SW480 (cell line): ENCODE measurements around the gene LY9.

ENCODE experiments used
- DNase-seq: peaks from one replicate; pipeline ENCODE4 v3.0.0-alpha.2; 2016; ENCODE audit warnings: low spot score

Gene LY9

DNA sequence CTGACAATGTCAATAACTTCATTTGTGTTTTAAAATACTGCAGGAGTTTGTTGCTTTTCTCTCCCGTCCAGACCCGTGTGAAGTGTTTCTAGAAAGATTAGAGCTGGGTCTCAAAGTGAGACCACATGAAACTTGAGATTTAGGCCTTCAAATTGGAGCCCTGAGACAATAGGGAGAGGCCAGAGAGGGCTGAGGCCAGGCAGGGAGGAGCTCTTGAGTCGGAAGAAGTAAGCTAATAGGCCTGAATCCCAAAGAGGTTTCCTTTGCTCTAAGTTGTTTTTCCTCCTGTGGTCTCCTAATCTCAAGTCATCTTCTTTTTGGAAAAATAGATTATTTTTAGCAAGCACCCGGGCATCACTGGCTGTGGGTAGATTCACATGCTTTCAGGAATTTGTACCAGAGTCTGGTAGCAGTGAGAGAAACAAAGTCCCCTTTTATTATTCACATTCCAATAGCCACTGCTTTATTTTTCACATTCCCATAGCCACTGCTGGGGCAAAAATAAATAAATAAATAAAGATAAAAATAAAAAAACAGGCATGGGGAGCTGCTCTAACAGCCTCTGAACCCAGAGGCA, 41.1 kb downstream of the LY9 start:
- no peak for DNase-seq

DNA sequence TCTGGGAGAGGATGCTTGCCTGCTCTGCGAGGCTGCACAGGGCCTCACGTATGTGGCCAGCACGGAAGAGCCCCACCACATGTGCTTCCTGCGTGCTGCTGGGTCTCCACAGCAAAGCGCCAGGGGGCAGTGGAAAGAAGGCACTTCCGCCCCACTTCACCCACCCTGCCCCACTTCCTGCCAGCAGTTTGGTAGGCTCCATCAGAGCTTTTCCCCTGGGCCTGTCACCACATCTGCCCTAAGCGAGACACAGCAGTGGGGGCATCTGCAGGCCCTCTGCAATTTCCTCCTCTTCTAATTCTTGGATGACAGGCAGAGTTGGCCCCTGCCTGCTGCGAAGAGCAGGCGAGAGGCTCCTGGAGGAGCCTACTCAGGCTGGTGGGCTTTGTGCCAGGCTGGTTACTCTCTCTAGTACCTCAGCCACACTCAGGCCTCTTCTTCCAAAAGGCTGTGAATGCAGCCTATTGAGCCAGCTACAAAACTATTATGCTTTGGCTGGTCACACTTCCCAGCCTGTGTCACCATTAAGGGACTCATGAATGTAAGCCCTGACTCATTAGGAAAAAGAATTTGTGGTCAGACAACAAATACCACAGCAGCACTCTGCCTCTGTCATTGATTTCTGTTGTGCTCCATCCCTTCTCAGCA, 41.7 kb downstream of the LY9 start:
- DNase-seq = peak; percentile 78

DNA sequence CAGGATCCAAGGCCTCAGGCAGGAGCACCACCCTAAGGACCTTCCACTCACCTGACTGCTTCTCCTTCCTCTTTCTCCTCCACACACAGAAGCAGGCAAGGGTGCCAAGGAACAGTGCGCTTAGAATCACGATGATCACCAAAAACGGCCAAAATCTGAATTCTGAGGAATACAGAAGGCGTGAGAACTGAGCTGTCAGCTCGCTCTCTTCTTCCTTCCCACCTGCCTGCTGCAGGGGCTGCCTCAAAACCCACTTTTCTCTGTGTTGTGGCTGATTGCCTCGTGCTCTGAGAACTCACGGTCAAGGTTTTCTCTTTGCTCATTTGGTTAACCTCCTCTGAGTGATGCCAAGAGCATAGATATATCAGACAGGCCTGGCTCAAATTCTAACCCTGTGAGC, 42.9 kb downstream of the LY9 start:
- no peak for DNase-seq

DNA sequence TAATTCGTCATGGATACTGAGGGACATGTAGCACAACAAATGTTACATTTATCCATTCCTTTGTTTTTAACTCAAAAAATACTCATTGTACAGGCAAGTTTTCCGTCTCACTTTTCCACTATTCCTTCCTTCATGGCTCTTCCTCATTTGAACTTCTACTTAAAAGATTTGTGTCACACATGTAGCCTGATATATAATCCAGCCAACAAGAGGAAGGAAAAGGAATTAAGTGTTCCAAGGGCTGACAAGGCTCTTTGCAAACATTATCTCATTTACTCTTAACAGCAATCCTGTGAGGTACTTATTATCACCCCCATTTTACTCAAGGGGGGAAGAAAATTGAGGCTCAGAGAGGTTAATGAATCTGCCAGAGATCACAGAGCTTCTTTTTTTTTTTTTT, 43.8 kb downstream of the LY9 start:
- DNase-seq = no peak

DNA sequence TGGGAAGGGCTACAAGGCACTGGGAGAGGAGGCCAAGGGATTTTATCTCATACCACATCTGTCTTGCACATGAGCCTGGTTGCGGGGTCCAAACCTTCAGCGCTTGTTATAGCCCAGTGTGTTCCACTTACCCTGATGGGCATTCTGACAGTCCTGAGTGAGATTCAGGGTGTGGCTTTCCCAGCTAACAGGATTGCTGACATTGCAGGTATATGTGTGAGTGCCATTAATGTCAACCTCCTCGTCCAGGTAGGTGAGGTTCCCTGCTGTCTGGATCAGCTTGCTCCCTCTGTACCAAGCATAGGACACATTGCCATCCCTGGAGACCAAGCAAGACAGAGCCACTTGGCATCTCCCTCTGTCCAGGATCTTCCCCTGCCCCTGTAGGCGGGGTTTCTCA, 45.1 kb downstream of the LY9 start:
- no peak for DNase-seq

DNA sequence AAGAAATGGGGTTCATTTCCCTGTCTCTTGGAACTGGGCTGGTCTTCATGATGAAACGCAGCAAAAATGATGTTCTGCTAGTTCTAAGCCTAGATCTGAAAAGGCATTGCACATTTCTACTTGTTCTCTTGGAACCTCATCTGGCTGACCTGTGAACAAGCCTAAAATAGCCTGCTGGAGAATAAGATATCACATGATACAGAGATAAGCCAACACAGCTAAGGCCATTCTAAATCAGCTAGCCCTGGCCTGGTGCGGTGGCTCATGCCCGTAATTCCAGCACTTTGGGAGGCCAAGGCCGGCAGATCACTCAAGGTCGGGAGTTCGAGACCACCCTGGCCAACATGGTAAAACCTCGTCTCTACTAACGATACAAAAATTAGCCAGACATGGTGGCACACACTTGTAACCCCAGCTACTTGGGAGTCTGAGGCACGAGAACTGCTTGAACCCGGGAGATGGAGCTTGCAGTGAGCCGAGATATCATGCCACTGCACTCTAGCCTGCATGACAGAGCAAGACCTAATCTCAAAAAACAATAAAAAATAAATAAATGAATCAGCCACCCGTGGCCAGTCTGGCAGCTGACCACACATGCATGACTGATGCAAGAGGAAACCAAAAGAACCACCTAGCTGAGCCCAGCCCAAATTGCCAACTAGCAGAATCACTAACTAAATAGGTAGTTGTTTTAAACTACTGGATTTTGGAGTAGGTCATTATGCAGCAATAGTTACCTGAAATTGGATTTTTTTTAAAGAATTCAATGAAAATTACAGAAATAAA, 48.7 kb downstream of the LY9 start:
- no peak for DNase-seq

DNA sequence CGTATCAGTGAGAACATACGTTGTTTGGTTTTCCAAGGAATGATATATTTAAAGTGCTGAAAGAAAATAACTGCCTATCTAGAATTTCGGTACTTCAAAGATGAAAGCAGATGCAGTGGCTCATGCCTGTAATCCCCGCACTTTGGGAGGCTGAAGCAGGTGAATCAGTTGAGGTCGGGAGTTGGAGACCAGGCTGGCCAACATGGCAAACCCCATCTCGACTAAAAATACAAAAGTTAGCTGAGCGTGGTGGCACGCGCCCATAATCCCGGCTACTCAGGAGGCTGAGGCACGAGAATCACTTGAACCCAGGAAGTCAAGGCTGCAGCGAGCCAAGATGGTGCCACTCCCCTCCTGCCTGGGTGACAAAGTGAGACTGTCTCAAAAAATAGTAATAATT, 50.3 kb downstream of the LY9 start:
- DNase-seq = no peak

DNA sequence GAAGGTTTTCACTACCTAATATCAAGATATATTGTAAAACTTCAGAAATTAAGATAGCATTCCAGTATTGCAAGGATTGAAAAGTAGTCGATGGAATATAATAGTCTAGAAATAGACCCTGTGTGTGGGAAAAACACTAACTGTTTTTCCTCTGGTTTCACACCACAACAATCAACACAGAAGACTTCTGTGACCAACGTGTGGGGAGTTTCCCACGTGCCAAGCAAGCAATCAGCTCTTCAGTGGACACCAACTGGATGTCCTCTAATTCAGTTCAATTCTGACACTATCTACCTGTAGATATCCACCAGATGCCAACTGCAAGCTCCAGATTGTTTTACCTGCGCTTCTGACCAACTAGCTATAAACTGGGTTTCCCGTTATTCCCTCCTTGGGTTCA, 54.6 kb downstream of the LY9 start:
- no peak for DNase-seq

DNA sequence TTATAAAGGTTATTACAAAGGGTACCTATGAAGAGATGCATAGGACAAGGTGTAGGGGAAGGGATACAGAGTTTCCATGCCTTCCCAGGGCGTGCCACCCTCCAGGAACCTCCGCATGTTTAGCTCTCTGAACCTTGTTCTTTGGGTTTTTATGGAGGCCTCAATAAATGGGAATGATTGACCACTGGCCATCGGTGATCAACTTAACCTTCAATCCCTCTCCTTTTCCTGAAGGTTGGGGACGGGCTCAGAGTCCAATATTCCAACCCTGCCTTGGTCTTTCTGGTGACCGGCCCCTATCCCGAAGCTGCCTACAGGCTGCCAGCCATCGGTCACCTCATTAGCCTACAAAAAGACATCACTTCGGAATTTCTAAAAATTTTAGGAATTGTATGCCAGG, 55.0 kb downstream of the LY9 start:
- no peak for DNase-seq

DNA sequence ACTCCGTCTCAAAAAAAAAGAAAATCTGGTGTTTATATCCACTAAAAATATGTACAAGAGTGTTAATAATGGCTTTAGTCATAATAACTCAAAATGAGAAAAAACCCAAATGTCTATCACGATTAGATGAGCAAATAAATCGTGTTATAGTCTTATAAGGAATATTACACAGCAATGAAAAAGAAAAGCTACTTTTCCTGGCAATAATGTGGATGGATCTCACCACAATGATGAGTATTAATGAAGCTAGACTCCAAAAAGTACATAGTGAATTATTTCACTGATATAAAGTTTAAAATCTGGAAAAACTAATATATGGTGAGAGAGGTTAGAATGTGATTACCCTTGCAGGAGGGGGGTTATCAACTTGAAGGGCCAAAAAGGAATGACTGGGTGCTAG, 57.0 kb downstream of the LY9 start:
- DNase-seq = no peak

DNA sequence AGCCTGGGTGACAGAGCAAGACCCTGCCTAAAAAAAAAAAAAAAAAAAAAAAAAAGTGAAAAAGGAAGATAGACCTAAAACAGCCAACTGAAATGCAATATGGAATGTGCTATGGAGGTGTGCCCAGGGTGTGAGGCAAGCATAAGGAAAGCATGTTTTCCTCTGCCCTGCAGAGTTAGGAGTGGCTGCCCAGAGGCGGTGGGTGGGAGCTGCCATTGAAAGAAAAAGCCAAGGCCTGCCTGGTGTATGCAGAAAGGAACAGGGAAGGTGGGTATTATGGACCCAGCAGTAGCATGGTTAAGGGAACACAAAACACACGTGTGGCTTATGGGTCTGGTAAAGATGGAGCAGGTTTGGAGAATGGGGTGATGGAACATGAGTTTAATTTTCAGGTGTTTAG, 57.8 kb downstream of the LY9 start:
- no peak for DNase-seq

DNA sequence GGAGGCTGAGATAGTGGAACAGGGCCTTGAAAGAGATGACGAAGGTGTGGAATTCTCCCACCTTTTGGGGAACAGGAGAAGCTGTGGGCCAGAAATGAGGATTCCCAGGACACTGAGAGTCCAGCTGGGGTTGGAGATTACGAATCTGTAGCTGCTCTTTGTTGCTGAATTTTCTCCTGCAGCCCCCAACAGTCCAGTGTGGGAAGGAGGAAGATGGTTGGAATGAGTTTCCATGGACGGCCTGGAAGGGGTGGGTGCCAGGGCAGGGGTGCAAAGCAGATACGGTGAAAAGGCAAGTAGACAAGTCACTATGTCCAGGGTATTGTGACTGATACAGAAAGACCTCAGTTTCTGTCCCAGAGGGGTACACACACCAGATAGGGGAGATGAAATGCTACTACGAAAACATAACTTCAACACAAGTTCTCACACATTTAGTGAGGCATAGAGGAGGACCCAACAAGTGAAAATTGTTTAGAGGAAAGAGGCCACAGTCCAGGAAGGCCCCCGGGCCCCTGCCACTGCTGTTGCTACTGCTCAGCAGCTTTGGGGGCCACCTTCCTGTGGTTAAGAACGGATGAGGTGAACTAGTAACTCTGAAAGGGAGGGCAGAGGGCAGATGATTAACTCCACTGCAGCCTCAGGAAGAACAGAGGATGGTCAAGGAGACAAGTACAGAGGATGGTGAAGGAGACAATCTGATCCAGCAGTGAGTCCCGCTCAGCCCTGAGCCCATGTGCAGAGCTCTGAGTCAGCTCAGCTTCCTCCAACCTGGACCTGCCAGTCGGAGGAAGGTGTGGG, 59.4 kb downstream of the LY9 start:
- no peak for DNase-seq

DNA sequence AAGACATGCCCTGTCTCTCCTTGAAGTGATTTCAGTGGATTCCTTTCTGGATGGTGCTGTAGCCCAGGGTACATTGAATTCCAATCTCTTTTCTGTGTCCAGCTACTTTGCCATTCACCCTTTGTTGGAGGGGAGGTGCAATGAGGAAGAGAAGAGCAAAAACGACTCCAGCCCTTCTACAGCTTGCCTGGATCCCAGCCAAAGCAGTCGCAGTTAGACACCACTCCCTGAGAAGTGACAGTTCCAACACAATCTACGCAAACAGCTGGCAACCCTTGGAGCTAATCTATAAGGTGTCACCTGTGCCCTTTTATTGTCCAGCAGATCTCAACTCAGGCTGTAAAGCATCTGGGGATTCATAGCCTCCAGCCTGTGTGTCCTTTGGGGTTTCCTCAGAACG, 62.1 kb downstream of the LY9 start:
- no peak for DNase-seq

DNA sequence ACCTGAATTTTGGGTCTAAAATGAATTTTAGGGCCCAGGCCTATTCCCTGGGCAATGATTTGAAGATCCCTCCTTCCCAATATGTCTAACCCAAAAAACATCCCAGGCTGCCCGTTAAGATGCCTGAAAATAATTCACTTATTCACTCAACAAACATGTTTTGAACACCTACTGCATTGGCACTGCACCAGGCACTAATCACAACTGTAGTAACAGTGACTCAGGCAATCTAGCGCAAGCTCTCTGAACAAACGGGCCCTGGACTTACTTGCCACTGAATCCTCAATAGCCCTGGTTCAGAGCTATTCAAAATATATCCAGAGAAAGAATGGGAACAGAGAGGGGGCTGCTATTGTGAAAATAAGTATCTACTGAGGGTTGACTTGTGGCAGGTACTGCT, 62.5 kb downstream of the LY9 start:
- no peak for DNase-seq

DNA sequence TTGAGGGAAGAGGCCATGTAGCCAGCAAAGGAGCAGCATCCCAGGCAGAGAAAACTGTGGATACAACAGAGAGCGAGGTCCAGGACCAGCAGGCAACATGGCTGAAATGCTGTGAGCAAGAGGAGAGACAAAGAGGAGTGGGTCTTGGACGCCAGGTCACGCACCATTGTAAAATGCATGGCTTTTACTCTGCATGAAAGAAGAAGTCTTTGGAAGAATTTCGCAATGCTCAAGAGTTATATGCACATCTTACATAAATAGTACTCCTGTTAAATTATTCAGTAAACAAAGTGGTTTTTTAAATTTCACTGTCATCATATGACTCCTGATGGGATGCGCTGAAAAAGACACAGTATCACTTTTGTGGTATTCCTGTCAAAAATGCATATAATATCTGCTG, 63.2 kb downstream of the LY9 start:
- no peak for DNase-seq

DNA sequence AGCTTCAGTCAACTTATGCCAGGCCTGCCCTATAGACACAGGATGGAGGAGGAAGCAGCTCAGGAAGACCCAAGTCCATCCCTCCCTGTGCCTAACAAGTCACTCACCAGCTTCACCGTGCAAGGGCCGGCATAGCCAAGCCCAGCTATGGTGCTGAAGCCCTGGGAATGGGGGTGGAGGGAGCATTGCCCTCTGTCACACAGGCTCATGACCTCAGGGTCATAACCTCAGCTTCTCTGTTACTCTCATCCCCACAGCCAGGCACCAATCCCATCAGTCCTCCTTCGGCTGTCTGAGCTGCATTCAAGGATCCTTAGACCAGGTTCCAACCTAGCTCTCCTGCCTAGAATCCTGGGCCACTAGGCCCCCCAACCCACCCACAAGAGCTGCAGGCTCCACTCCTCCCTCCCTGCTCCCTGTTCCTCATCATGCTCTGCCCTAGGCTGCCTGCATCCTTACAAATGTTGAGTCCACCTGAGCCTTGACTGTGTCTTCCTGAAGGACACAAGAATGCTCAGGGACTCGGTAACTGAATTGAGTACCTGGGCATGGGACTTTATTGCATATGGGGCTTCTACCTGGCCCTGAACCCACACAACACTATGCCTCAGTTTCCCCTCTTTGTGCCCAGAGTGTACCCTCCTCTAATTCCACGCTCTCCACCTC, 65.0 kb downstream of the LY9 start:
- DNase-seq = no peak

DNA sequence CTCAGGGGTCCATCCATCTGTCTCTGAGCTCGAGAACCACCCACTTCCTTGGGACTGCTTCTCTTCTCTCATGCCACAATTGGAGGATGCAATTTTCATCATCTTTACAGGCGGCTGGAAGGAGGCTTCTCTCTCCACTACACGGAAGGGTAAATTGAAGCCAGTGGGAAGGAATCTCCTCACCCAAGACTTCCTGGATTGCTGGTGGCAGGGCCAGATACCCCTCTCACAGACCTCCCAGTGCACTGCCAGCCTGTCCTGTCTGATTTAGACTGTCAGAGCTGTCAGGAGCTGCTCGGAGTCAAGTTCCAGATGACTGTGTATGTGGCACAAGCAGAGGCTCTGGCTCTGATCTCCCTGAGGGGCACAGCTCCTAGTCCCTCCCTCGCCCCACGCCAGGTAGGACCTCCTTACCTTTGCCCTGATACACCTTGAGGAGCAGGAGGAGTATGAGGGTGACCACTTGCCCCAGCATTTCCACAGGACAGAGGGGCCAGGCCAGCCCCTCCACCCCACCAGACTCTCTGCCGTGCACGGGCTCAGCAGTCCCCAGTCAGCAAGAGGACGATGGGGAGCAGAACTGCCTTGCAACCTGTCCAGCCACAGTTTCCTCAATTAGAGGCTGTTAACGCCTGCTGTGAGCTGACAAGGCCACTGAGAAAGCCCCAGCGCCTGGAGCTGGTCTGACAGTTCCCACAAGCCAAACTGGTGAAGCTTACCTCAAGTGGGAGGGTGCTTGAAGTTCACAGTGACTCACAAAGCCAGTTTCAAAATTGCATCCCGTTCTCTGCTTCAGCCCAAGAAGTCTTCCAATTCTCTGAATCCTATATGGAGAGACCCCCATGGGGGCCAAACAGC, 66.5 kb downstream of the LY9 start, which contains the start of gene CD244:
Gene CD244 (minus strand): TSS at position 685 of the 858 bp plus-strand sequence. CDS start 210 bp downstream, at position 475.
- no peak for DNase-seq

DNA sequence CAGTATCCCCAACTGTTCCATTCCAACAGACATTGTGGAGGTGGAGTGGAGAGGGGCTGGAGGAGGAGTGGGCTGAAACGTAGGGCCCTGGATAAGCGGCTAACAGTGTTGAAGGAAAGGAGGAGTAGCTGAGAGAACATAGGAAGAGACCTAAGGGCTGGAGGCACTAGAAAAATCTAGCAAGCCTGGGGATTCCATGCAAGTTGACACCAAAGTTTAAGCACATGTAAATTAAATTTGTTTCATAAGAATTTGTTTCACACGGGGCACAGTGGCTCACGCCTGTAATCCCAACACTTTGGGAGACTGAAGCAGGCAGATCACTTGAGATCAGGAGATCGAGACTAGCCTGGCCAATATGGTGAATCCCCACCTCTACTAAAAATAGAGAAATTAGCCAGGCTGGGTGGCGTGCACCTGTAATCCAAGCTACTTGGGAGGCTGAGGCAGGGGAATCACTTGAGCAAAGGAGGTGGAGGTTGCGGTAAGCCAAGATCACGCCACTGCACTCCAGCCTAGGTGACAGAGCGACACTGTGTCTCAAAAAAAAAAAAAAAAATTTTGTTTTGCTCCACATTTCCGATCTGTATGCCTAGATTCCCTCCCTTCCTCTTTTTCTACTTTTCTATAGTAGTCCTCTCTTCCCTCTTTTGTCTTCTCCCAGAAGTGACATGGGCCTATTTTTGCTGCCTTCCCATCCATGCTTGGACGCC, 67.2 kb downstream of the LY9 start:
- DNase-seq = no peak

DNA sequence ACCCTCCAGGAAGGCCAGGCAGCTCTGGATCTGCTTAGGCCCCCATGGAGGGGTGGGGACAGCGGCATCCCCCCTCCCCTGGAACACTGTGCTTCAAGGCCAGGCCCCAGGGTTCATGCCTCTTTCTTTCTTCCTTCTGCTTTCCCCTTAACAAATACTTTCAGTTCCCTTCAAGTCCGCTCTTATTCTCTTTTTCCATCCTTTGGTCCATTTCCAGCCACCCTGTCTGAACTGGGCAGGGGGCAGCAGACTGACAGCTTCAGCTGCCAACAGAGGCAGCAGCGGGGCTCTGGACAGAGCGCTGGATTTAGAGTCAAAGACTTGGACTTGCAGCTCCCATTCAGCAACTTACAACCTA, 67.8 kb downstream of the LY9 start:
- DNase-seq = no peak

DNA sequence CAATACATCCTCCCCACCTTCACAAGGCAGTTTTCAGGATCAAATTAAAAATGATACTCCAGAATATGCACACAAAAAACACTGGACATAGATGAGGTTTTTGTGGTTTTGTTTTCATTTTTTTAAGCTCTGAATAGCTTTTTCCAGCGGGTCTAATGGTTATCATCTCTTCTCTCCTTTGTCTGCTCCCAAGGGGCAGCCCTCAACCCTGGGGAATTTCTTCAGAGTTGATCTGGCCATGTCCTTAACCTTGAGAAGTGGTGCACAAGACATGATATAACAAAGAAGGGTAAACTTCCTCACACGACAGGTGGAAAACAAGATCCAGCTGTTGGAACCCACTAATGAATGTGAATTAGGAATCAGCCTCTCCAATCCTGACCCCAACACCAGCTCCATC, 68.2 kb downstream of the LY9 start:
- DNase-seq = no peak

DNA sequence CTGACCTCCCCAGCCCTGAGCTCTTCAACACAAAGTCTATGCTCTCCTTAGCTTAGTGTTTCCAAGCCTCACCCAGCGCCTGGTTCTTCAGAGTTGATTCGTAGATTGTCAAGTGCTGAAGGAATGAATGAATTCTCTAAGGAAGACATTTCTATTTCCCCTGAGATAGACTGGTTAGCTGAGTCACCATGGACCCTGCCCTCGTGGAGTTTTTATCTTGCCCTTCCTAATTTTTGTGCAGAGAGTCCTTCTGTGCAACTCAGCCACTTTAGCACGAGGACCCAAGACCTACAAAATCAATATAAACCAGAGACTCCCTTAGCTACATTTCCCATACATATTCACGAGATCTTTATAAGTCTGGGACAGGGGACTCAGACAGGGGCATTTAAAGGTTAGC, 69.4 kb downstream of the LY9 start:
- no peak for DNase-seq
